Thymus (tissue), 11 donors: ENCODE measurements around the gene ILK. TPM values are rescaled to one million over a fixed set of nuclear protein-coding genes. Genes with fewer than 3 reads are reported as not detected.

Experiments
- DNase-seq, 9 donors: peaks; one replicate each; pipeline ENCODE4 v3.0.0-alpha.2; 2013; ENCODE audit warnings: low spot score in 9 of 9, low read depth in 6 of 9, missing footprints in 1 of 9
- H3K27ac ChIP-seq, 2 donors: one replicate each; pipeline ENCODE4 v1.5.1; 2013; ENCODE audit warnings: control low read depth in 1 of 2, low read depth in 1 of 2, low read length in 1 of 2, mild to moderate bottlenecking in 1 of 2, moderate library complexity in 1 of 2
- H3K27me3 ChIP-seq, 2 donors: one replicate each; pipeline ENCODE4 v1.5.1; 2013; ENCODE audit warnings: low read length in 1 of 2; ENCODE audit not compliant: control insufficient read depth in 2 of 2, insufficient read depth in 1 of 2
- H3K36me3 ChIP-seq, 2 donors: one replicate each; pipeline ENCODE4 v1.5.1; 2013; ENCODE audit warnings: low read length in 1 of 2, mild to moderate bottlenecking in 1 of 2, moderate library complexity in 1 of 2; ENCODE audit not compliant: control insufficient read depth in 2 of 2, insufficient read depth in 2 of 2
- H3K4me1 ChIP-seq, 2 donors: one replicate each; pipeline ENCODE4 v1.5.1; 2013; ENCODE audit warnings: low read length in 2 of 2; ENCODE audit not compliant: control insufficient read depth in 2 of 2, insufficient read depth in 2 of 2
- H3K4me3 ChIP-seq, 2 donors: one replicate each; pipeline ENCODE4 v1.5.1; 2013; ENCODE audit warnings: low read length in 2 of 2, control low read depth in 1 of 2, mild to moderate bottlenecking in 1 of 2
- H3K9me3 ChIP-seq, 2 donors: one replicate each; pipeline ENCODE4 v1.5.1; 2013; ENCODE audit warnings: low read length in 1 of 2, mild to moderate bottlenecking in 1 of 2; ENCODE audit not compliant: control insufficient read depth in 2 of 2, insufficient read depth in 1 of 2
- WGBS: extraction: QIAGEN DNeasy Blood & Tissue Kit; methylation state at CpG from one replicate; pipeline ENCODE4 v1.1.7; 2013; 5-methylcytosine and 5-hydroxymethylcytosine counted together
- polyA plus RNA-seq: library from polyadenylated mRNA; stranded (reverse); fragments of 200-250 nt; gene quantifications from one replicate; pipeline ENCODE4 v1.2.3, GENCODE V29; 2013
- total RNA-seq: library from RNA; stranded (reverse); fragments of 120-200 nt; gene quantifications from one replicate; pipeline ENCODE4 v1.2.4, GENCODE V29; 2013
- donor health status: healthy.

Gene ILK
- total and polyA plus RNA-seq, 2 donors: 68.6 to 74.6 TPM

GRCh38 chr11:6636480-6636879, 32.9 kb downstream of the ILK start:
- no peaks in the 10 kb centered on the region for H3K27me3 ChIP-seq
- DNase-seq: no peak
- 93% methylated on average over 3 of the region's 3 CpGs for WGBS
- no peaks in the 10 kb centered on the region for H3K9me3 ChIP-seq
- H3K36me3 ChIP-seq: peaks cover 6 to 16% of the 10 kb centered on the region in 2 donors
- no peak overlapping the region for H3K4me3 ChIP-seq
- H3K27ac ChIP-seq: no peak overlapping the region
- H3K4me1 ChIP-seq: no peaks in the 10 kb centered on the region

GRCh38 chr11:6637871-6638270, 34.3 kb downstream of the ILK start:
- H3K27ac ChIP-seq: no peak overlapping the region
- H3K27me3 ChIP-seq: no peaks in the 10 kb centered on the region
- H3K4me1 ChIP-seq: no peaks in the 10 kb centered on the region
- no peaks in the 10 kb centered on the region for H3K9me3 ChIP-seq
- DNase-seq: no peak
- WGBS: 90% methylated on average over 3 of the region's 3 CpGs
- peaks cover 0 to 8% of the 10 kb centered on the region in 2 donors for H3K36me3 ChIP-seq
- H3K4me3 ChIP-seq: no peak overlapping the region

GRCh38 chr11:6638429-6638828, 34.9 kb downstream of the ILK start:
- 93% methylated on average over 4 of the region's 4 CpGs for WGBS
- Histone ChIP-seq H3K4me1 (no peaks in the 10 kb centered on the region), H3K27me3 (no peaks in the 10 kb centered on the region), H3K9me3 (no peaks in the 10 kb centered on the region), H3K36me3 (peaks cover 0 to 6% of the 10 kb centered on the region in 2 donors), H3K4me3 (no peak overlapping the region), H3K27ac (no peak overlapping the region)
- no peak for DNase-seq

GRCh38 chr11:6640036-6640984, 36.7 kb downstream of the ILK start:
- no peak for DNase-seq
- 98% methylated on average over 36 of the region's 36 CpGs for WGBS
- no peak overlapping the region for H3K27ac ChIP-seq

GRCh38 chr11:6640985-6641701, 37.6 kb downstream of the ILK start:
- Histone ChIP-seq H3K9me3 (no peaks in the 10 kb centered on the region), H3K36me3 (peaks cover 0 to 6% of the 10 kb centered on the region in 2 donors), H3K4me1 (peaks cover 0 to 1% of the 10 kb centered on the region in 2 donors), H3K27me3 (no peaks in the 10 kb centered on the region), H3K4me3 (no peak overlapping the region), H3K27ac (no peak overlapping the region)
- 98% methylated on average over 26 of the region's 26 CpGs for WGBS
- DNase-seq: no peak

More at GRCh38 chr11:6640036-6640984, 36.7 kb downstream of the ILK start:
- Histone ChIP-seq H3K36me3 (peaks cover 0 to 6% of the 10 kb centered on the region in 2 donors), H3K4me3 (no peak overlapping the region), H3K4me1 (no peaks in the 10 kb centered on the region), H3K27me3 (no peaks in the 10 kb centered on the region), H3K9me3 (no peaks in the 10 kb centered on the region)

- peaks cover 0 to 6% of the 10 kb centered on the region in 2 donors for H3K36me3 ChIP-seq
- H3K4me3 ChIP-seq: no peak overlapping the region
- H3K27ac ChIP-seq: no peak overlapping the region
- DNase-seq: no peak
- H3K4me1 ChIP-seq: peaks cover 4 to 20% of the 10 kb centered on the region in 2 donors
- no peaks in the 10 kb centered on the region for H3K9me3 ChIP-seq
- 89% methylated on average over 7 of the region's 7 CpGs for WGBS
- no peaks in the 10 kb centered on the region for H3K27me3 ChIP-seq
Observed at GRCh38 chr11:6642957-6643356, 39.4 kb downstream of the ILK start.

GRCh38 chr11:6646071-6646470, 42.5 kb downstream of the ILK start:
- no peak for DNase-seq
- H3K36me3 ChIP-seq: no peaks in the 10 kb centered on the region
- H3K4me1 ChIP-seq: peaks cover 4 to 20% of the 10 kb centered on the region in 2 donors
- peak overlapping the region in 1 of 2 donors; percentile 68 for H3K27ac ChIP-seq
- no peaks in the 10 kb centered on the region for H3K27me3 ChIP-seq
- H3K4me3 ChIP-seq: no peak overlapping the region
- WGBS: 91% methylated on average over 12 of the region's 12 CpGs
- H3K9me3 ChIP-seq: no peaks in the 10 kb centered on the region

- Histone ChIP-seq H3K27ac (peak overlapping the region in 1 of 2 donors; percentile 68), H3K4me1 (peaks cover 4 to 20% of the 10 kb centered on the region in 2 donors), H3K36me3 (no peaks in the 10 kb centered on the region), H3K9me3 (no peaks in the 10 kb centered on the region), H3K4me3 (no peak overlapping the region), H3K27me3 (no peaks in the 10 kb centered on the region)
- 59% methylated on average over 3 of the region's 3 CpGs for WGBS
- DNase-seq: no peak
Observed at GRCh38 chr11:6646576-6646917, 43.0 kb downstream of the ILK start.
